Calu3 (cell line): ENCODE data around the gene NEO1. TPM values are rescaled to one million over a fixed set of nuclear protein-coding genes. Genes with fewer than 3 reads are reported as not detected.

Experiments used
- BruUV-seq: library from RNA; stranded (reverse); fragments of 400-500 nt; replicated peaks from 2 replicates; lab custom pipeline; 2021; lab: Mats Ljungman, UMichigan
- CTCF ChIA-PET: fragments of 300-600 bp; sonication (Branson Sonifier 250); formaldehyde crosslinking; loops from one replicate; lab custom pipeline; 2022; ENCODE audit warnings: antibody characterized with exemption; lab: Charles Lee
- DNase-seq: peaks from one replicate; pipeline ENCODE4 v3.0.0; 2022
- H3K27ac Mint-ChIP-seq: one replicate; pipeline ENCODE4 v1.8.0; 2022; ENCODE audit warnings: mixed read lengths; ENCODE audit not compliant: unreplicated experiment
- H3K27me3 Mint-ChIP-seq: one replicate; pipeline ENCODE4 v1.8.0; 2022; ENCODE audit warnings: mixed read lengths; ENCODE audit not compliant: unreplicated experiment
- H3K36me3 Mint-ChIP-seq: one replicate; pipeline ENCODE4 v1.8.0; 2022; ENCODE audit warnings: mild to moderate bottlenecking, moderate library complexity, mixed read lengths; ENCODE audit not compliant: insufficient read depth, unreplicated experiment
- H3K4me1 Mint-ChIP-seq: one replicate; pipeline ENCODE4 v1.8.0; 2022; ENCODE audit warnings: mild to moderate bottlenecking, low read depth, mixed read lengths; ENCODE audit not compliant: unreplicated experiment
- H3K4me3 Mint-ChIP-seq: one replicate; pipeline ENCODE4 v1.8.0; 2022; ENCODE audit warnings: mild to moderate bottlenecking, low read depth, moderate library complexity, mixed read lengths; ENCODE audit not compliant: unreplicated experiment
- H3K9me3 Mint-ChIP-seq: one replicate; pipeline ENCODE4 v1.8.0; 2022; ENCODE audit warnings: low read depth, mixed read lengths; ENCODE audit not compliant: unreplicated experiment
- intact Hi-C: fragments of 100-400 bp; cut with micrococcal nuclease; formaldehyde crosslinking; loops from one replicate; pipeline ENCODE4 v1.10.0; 2022; ENCODE audit not compliant: unreplicated experiment
- total RNA-seq: library from RNA; stranded (reverse); gene quantifications from 2 replicates; pipeline ENCODE4 v1.2.3, GENCODE V29; 2022
- TF ChIP-seq, protein P1 (sequence below): fragments of 200-600 bp; IDR thresholded peaks from one replicate; pipeline ENCODE4 v1.8.0; 2022; ENCODE audit warnings: antibody characterized with exemption; ENCODE audit not compliant: unreplicated experiment

NEO1 gene
- total RNA-seq, 1 experiment from 2014 or later: 20.4 TPM

DNA sequence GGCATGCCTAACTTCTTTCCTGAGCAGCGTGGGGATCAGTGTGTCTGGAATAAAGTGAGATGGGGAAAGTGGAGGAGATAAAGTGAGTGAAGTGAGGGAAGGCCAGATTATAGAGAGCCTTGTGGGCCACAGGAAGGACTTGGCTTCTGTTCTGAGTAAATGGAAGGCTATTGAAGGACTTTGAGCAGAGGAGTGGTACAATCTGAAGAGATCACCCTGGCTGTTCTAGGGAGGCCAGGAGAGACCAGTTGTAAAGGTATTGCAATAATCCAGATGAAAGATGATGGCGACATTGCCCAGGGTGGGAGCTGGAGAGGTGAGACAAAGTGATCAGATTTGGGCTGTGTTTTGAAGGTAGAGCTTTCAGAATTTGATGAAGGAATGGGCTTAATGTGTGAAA, 46.8 kb upstream of the NEO1 start:
- intact Hi-C loops: no loop called here
- H3K27me3 Mint-ChIP-seq: peaks cover 46% of the 10 kb centered on the region
- CTCF ChIA-PET: no interaction called here
- no peaks in the 10 kb centered on the region for H3K9me3 Mint-ChIP-seq
- H3K4me1 Mint-ChIP-seq: peaks cover 13% of the 10 kb centered on the region
- no peaks in the 10 kb centered on the region for H3K36me3 Mint-ChIP-seq
- no peak for DNase-seq
- no peak overlapping the region for H3K27ac Mint-ChIP-seq
- TF ChIP-seq, protein P1, sequence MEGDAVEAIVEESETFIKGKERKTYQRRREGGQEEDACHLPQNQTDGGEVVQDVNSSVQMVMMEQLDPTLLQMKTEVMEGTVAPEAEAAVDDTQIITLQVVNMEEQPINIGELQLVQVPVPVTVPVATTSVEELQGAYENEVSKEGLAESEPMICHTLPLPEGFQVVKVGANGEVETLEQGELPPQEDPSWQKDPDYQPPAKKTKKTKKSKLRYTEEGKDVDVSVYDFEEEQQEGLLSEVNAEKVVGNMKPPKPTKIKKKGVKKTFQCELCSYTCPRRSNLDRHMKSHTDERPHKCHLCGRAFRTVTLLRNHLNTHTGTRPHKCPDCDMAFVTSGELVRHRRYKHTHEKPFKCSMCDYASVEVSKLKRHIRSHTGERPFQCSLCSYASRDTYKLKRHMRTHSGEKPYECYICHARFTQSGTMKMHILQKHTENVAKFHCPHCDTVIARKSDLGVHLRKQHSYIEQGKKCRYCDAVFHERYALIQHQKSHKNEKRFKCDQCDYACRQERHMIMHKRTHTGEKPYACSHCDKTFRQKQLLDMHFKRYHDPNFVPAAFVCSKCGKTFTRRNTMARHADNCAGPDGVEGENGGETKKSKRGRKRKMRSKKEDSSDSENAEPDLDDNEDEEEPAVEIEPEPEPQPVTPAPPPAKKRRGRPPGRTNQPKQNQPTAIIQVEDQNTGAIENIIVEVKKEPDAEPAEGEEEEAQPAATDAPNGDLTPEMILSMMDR: no peak
- no peak overlapping the region for H3K4me3 Mint-ChIP-seq
- BruUV-seq: no TSS peak

DNA sequence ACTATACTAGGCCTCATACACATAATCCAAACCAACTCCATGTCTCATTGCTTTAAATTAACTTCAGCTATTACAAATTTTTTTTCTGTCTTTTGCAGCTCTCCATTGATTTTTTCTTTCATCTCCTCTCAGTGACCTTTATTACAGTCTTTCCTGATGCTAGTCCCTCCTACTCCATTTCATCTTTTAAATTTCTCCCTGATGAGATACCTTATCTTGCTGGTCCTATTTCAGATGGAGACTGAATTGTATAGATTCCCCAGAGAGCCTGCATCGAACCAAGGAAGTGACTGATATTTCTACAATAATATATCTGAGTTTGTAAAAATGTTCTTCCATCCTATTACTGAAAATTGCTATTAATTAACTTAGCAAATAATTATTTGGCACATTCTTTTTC, 45.7 kb upstream of the NEO1 start:
- H3K4me1 Mint-ChIP-seq: peaks cover 17% of the 10 kb centered on the region
- BruUV-seq: no TSS peak
- H3K36me3 Mint-ChIP-seq: no peaks in the 10 kb centered on the region
- CTCF ChIA-PET: no interaction called here
- H3K4me3 Mint-ChIP-seq: no peak overlapping the region
- peaks cover 41% of the 10 kb centered on the region for H3K27me3 Mint-ChIP-seq
- TF ChIP-seq, protein P1: no peak
- intact Hi-C loops: no loop called here
- no peak overlapping the region for H3K27ac Mint-ChIP-seq
- DNase-seq: no peak
- H3K9me3 Mint-ChIP-seq: no peaks in the 10 kb centered on the region

DNA sequence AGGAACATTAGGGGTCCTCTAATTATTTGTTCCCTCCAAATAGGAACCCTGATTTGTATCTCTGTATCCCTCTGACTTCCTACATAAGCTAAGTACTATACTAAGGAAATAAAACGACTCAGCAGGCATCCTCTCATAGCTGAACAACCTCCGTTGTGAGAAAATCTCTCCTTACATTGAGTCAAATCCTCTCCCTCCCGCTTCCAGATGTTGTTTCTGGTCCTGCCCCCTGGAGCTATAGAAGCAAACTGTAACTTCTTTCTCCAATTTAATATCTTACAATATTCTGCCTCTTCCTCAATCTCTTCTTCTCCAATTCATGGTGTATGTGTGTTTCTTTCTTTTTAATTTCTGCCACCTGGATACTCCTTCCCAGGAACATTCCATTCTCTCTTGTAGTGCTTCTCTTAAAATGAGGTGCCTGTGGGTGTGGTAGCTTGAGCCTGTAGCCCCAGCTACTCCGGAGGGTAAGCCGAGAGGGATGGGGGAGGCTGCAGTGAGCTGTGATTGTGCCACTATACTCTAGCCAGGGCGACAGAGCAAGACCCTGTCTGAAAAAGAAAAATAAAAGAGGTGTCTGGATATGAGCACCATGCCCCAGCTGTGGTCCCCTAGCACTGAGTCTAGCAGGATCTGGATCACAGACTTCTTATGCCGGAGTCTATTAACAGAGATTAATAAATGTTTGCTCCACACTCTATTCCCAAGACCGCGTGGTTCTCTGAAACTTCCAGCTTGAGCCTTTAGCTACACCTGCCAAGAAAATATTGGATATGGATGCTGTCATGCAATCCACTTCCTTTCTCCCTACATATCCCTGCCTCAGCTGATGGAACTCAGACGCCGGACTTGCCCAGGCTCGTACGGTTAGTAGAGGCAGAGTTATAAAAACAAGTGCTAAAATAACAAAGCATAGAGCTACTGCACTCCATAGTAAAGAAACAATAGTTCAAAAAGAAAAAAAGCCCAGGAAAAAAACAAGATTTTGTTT, 42.9 kb upstream of the NEO1 start:
- TF ChIP-seq, protein P1: no peak
- Mint-ChIP-seq H3K27me3 (peaks cover 55% of the 10 kb centered on the region), H3K4me3 (no peak overlapping the region), H3K27ac (peak overlapping the region; percentile 1), H3K4me1 (peaks cover 17% of the 10 kb centered on the region), H3K9me3 (no peaks in the 10 kb centered on the region), H3K36me3 (no peaks in the 10 kb centered on the region)
- DNase-seq: no peak
- intact Hi-C loops: no loop called here
- no TSS peak for BruUV-seq
- CTCF ChIA-PET: interaction anchor here (0.6 to 0.7 kb wide), 2 partner anchors 12 to 51 kb away, joined by 4 to 5 read pairs; no protein-coding TSS in a partner anchor

DNA sequence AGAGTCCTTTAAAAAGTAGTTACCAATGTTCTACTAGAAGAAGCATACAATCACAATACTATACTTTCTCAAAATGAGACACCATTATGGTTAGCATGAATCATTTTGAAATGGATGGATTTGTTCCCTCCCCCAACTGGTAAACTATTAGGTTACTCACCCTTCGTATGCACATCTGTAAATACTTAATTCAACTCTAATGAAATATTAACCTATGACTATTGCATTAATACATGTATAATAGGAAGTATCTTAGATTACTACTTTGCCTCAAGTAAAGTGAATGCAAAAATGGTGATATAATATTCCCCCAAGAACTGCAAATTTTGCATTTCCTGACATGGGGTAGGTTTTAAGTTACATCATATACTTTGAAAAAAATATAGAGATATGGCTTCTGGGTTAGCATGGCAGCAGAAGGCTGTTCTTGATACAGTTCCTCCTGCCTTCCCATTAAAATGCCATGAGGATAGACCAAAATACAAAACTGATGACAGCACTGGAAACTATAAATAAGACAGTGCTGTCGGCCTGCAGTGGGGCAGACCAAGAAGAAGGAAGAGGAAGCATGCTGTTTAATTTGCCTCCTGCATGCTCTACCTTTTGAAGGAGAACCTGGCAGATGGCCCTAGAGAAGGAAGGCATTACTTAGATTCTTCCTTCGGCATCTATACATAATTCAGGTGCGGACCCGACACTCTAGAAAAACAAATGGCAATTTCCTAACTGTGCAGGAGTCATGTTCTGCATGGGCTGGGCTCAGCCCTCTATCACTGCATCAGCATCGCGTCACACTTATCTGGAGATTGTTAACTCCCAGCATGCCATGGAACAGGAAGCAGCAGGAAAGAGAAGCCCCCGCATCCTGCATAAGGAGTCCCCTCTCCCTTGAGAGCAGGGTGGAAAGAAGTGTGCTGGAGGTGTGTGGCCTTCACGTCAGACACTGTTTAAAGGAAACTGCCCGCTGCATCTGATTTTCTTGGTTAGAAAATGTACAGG, 41.8 kb upstream of the NEO1 start:
- H3K27ac Mint-ChIP-seq: no peak overlapping the region
- intact Hi-C loops: no loop called here
- no peaks in the 10 kb centered on the region for H3K36me3 Mint-ChIP-seq
- peaks cover 17% of the 10 kb centered on the region for H3K4me1 Mint-ChIP-seq
- H3K9me3 Mint-ChIP-seq: no peaks in the 10 kb centered on the region
- TF ChIP-seq, protein P1: no peak
- H3K4me3 Mint-ChIP-seq: no peak overlapping the region
- DNase-seq: no peak
- H3K27me3 Mint-ChIP-seq: peaks cover 52% of the 10 kb centered on the region
- BruUV-seq: no TSS peak
- CTCF ChIA-PET: no interaction called here
